LNCaP clone FGC (cell line): ENCODE results near the gene PIK3IP1.

Source experiments
- DNase-seq: peaks from one replicate; pipeline ENCODE4 v3.0.0-alpha.2; 2011; ENCODE audit warnings: low read depth
- H3K4me3 ChIP-seq: 2 replicates; pipeline ENCODE4 v1.5.1; 2011; ENCODE audit warnings: mild to moderate bottlenecking, low read depth, low read length, control low read depth
- CTCF ChIP-seq: IDR thresholded peaks from 2 replicates; pipeline ENCODE4 v1.5.1; 2012; ENCODE audit warnings: mild to moderate bottlenecking; ENCODE audit not compliant: control insufficient read depth, insufficient read depth; ENCODE audit errors: extremely low read depth

The PIK3IP1 gene

GRCh38 chr22:31278626-31279326 lies 13.5 kb downstream of the PIK3IP1 start:
- no peak for TF ChIP-seq CTCF

GRCh38 chr22:31278151-31278621 lies 14.1 kb downstream of the PIK3IP1 start:
- H3K4me3 ChIP-seq, result no peak overlapping the region
- TF ChIP-seq CTCF, result no peak
- DNase-seq, result no peak

More at GRCh38 chr22:31278626-31279326, 13.5 kb downstream of the PIK3IP1 start:
- no peak overlapping the region for H3K4me3 ChIP-seq
- no peak for DNase-seq

GRCh38 chr22:31277741-31278140 lies 14.5 kb downstream of the PIK3IP1 start:
- no peak overlapping the region for H3K4me3 ChIP-seq
- DNase-seq, result no peak
- TF ChIP-seq CTCF, result no peak

- DNase-seq, result no peak
- TF ChIP-seq CTCF, result no peak
- H3K4me3 ChIP-seq, result no peak overlapping the region
Observed at GRCh38 chr22:31276426-31277167, 15.7 kb downstream of the PIK3IP1 start.

GRCh38 chr22:31275576-31275975 lies 16.7 kb downstream of the PIK3IP1 start:
- H3K4me3 ChIP-seq, result no peak overlapping the region
- DNase-seq, result peak; percentile 46
- no peak for TF ChIP-seq CTCF

- no peak for DNase-seq
- no peak for TF ChIP-seq CTCF
- H3K4me3 ChIP-seq, result no peak overlapping the region
Observed at GRCh38 chr22:31275018-31275417, 17.3 kb downstream of the PIK3IP1 start.
